IMR-90 (cell line): ENCODE results near the gene JADE3. TPM values are rescaled to one million over a fixed set of nuclear protein-coding genes. Genes with fewer than 3 reads are reported as not detected.

ENCODE experiments used
- ATAC-seq: fragments of 200-7000 bp; cut with Tn5 transposase; 2 replicates; pipeline ENCODE4 v1.9.1; 2020; ENCODE audit warnings: low read depth, mild to moderate bottlenecking, moderate library complexity
- BruUV-seq: library from RNA; stranded (reverse); fragments of 400-500 nt; replicated peaks from 2 replicates; lab custom pipeline; 2021; lab: Mats Ljungman, UMichigan
- CTCF ChIA-PET: fragments of 300-600 bp; formaldehyde crosslinking; extraction: SDS; loops from one replicate; lab custom pipeline; 2021; ENCODE audit warnings: antibody characterized with exemption; lab: Yijun Ruan, JAX
- POLR2A ChIA-PET: fragments of 300-600 bp; sonication (Branson Sonifier 250); formaldehyde crosslinking; loops from one replicate; lab custom pipeline; 2022; ENCODE audit warnings: antibody characterized with exemption; ENCODE audit not compliant: unreplicated experiment; lab: Charles Lee
- DNase-seq: peaks from one replicate; pipeline ENCODE4 v3.0.0; 2013
- H2AFZ ChIP-seq: replicated peaks from 2 replicates; pipeline ENCODE3; 2013; ENCODE audit warnings: low read length, mild to moderate bottlenecking; ENCODE audit not compliant: poor library complexity
- H2AK5ac ChIP-seq: 2 replicates; pipeline ENCODE4 v1.6.1; 2013; ENCODE audit warnings: low read depth, low read length, inconsistent platforms
- H2AK9ac ChIP-seq: replicated peaks from 2 replicates; pipeline ENCODE3; 2013; ENCODE audit warnings: mild to moderate bottlenecking, low read depth, low read length, moderate library complexity; ENCODE audit not compliant: poor library complexity
- H2BK120ac ChIP-seq: 2 replicates; pipeline ENCODE4 v1.6.1; 2013; ENCODE audit warnings: low read depth, low read length, inconsistent platforms
- H2BK15ac ChIP-seq: 3 replicates; pipeline ENCODE4 v1.6.1; 2013; ENCODE audit warnings: low read depth, low read length, inconsistent platforms
- H2BK20ac ChIP-seq: 2 replicates; pipeline ENCODE4 v1.6.1; 2013; ENCODE audit warnings: low read depth, mild to moderate bottlenecking, inconsistent platforms, low read length, moderate library complexity
- H2BK5ac ChIP-seq: 2 replicates; pipeline ENCODE4 v1.6.1; 2013; ENCODE audit warnings: mild to moderate bottlenecking, low read depth, low read length, inconsistent platforms; ENCODE audit not compliant: poor library complexity, severe bottlenecking
- H3K14ac ChIP-seq: replicated peaks from 2 replicates; pipeline ENCODE4 v1.6.1; 2013; ENCODE audit warnings: low read depth, low read length, inconsistent platforms
- H3K18ac ChIP-seq: 2 replicates; pipeline ENCODE4 v1.6.1; 2013; ENCODE audit warnings: low read depth, low read length, control low read depth
- H3K23ac ChIP-seq: 2 replicates; pipeline ENCODE4 v1.6.1; 2013; ENCODE audit warnings: low read depth, low read length, inconsistent platforms
- H3K27ac ChIP-seq: 2 replicates; pipeline ENCODE4 v1.5.1; 2013; ENCODE audit warnings: mild to moderate bottlenecking, control low read depth, low read length; ENCODE audit not compliant: insufficient read depth
- H3K27me3 ChIP-seq: 2 replicates; pipeline ENCODE4 v1.6.1; 2013; ENCODE audit warnings: low read length; ENCODE audit not compliant: control insufficient read depth, insufficient read depth
- H3K36me3 ChIP-seq: 2 replicates; pipeline ENCODE4 v1.6.1; 2013; ENCODE audit warnings: low read length, mixed read lengths; ENCODE audit not compliant: control insufficient read depth, insufficient read depth
- H3K4ac ChIP-seq: 2 replicates; pipeline ENCODE4 v1.6.1; 2013; ENCODE audit warnings: low read depth, low read length, inconsistent platforms
- H3K4me1 ChIP-seq: 2 replicates; pipeline ENCODE4 v1.6.1; 2013; ENCODE audit warnings: low read length, mixed read lengths; ENCODE audit not compliant: control insufficient read depth, insufficient read depth
- H3K4me2 ChIP-seq: 2 replicates; pipeline ENCODE4 v1.6.1; 2013; ENCODE audit warnings: low read depth, mild to moderate bottlenecking, control low read depth, low read length, moderate library complexity
- H3K4me3 ChIP-seq: 2 replicates; pipeline ENCODE4 v1.5.1; 2013; ENCODE audit warnings: low read depth, mild to moderate bottlenecking, control low read depth, low read length, moderate library complexity; ENCODE audit not compliant: insufficient read depth
- H3K56ac ChIP-seq: 2 replicates; pipeline ENCODE4 v1.6.1; 2013; ENCODE audit warnings: low read length, inconsistent platforms; ENCODE audit not compliant: insufficient read depth; ENCODE audit errors: extremely low read depth
- H3K79me1 ChIP-seq, 2 experiments: 2 replicates each; pipeline ENCODE4 v1.6.1; 2013; ENCODE audit warnings: low read length in 2 of 2, inconsistent platforms in 1 of 2, low read depth in 1 of 2
- H3K9ac ChIP-seq: 2 replicates; pipeline ENCODE4 v1.6.1; 2013; ENCODE audit warnings: low read depth, low read length, control low read depth
- H3K9me1 ChIP-seq: 2 replicates; pipeline ENCODE4 v1.6.1; 2013; ENCODE audit warnings: low read length, inconsistent platforms; ENCODE audit not compliant: insufficient read depth
- H3K9me3 ChIP-seq: 2 replicates; pipeline ENCODE4 v1.6.1; 2013; ENCODE audit warnings: low read length; ENCODE audit not compliant: control insufficient read depth, insufficient read depth
- H4K20me1 ChIP-seq: 2 replicates; pipeline ENCODE4 v1.6.1; 2013; ENCODE audit warnings: low read length, inconsistent platforms; ENCODE audit not compliant: insufficient read depth
- H4K5ac ChIP-seq: 2 replicates; pipeline ENCODE4 v1.6.1; 2013; ENCODE audit warnings: mild to moderate bottlenecking, low read depth, low read length, control low read depth
- H4K8ac ChIP-seq, 2 experiments: 2 replicates each; pipeline ENCODE4 v1.6.1; 2013; ENCODE audit warnings: low read depth in 2 of 2, low read length in 2 of 2, control low read depth in 1 of 2, inconsistent platforms in 1 of 2
- H4K91ac ChIP-seq: 2 replicates; pipeline ENCODE4 v1.6.1; 2013; ENCODE audit warnings: low read depth, low read length, inconsistent platforms; ENCODE audit not compliant: insufficient read depth
- ELK1 ChIP-seq: fragments of 150-350 bp; IDR thresholded peaks from 2 replicates; pipeline ENCODE4 v1.6.1; 2016; ENCODE audit warnings: low read depth, mild to moderate bottlenecking, low read length, moderate library complexity, borderline replicate concordance
- NFE2L2 ChIP-seq: fragments of 150-350 bp; IDR thresholded peaks from 2 replicates; pipeline ENCODE4 v1.6.1; 2016; ENCODE audit warnings: low read depth, mild to moderate bottlenecking, low read length
- RAD21 ChIP-seq: IDR thresholded peaks from 2 replicates; pipeline ENCODE4 v1.6.1; 2012; ENCODE audit warnings: low read length, improper control_type of control experiment
- WGBS, 2 experiments: methylation state at CpG; one replicate each; pipeline versions ENCODE4 v1.1.5 to v1.1.7; 2013; ENCODE audit warnings: missing lambda C conversion rate in 2 of 2; ENCODE audit not compliant: insufficient read length in 1 of 2; ENCODE audit errors: extremely low coverage in 2 of 2; 5-methylcytosine and 5-hydroxymethylcytosine counted together
- dilution Hi-C: fragments of 300-500 bp; cut with HindIII; formaldehyde crosslinking; loops from one replicate; pipeline ENCODE4 v1.14.3; 2018; ENCODE audit warnings: low sequenced_read_pairs; ENCODE audit not compliant: unreplicated experiment
- in situ Hi-C: fragments of 300-500 bp; cut with MboI; formaldehyde crosslinking; loops from 3 replicates; pipeline ENCODE4 v1.14.3; 2019; ENCODE audit warnings: low sequenced_read_pairs, inconsistent platforms, mixed read lengths
- intact Hi-C: fragments of 100-400 bp; cut with micrococcal nuclease; formaldehyde crosslinking; loops from 2 replicates; pipeline ENCODE4 v1.10.0; 2022
- polyA plus RNA-seq, 3 experiments: library from polyadenylated mRNA; depleted of rRNA; stranded (reverse); fragments of >200 nt; gene quantifications; 2 replicates each; pipeline ENCODE4 v1.2.3, GENCODE V29; 2012; ENCODE audit warnings: low replicate concordance in 1 of 3
- total RNA-seq: library from RNA; depleted of rRNA; stranded (reverse); fragments of >200 nt; gene quantifications from 2 replicates; pipeline ENCODE4 v1.2.3, GENCODE V29; 2012

JADE3 gene
- total and polyA plus RNA-seq, 2 of the 4 experiments (the other 2 are of a cell fraction), result 2.1 to 4.7 TPM

- Histone ChIP-seq H4K8ac (no peak overlapping the region), H2BK15ac (no peak overlapping the region), H2AK5ac (no peak overlapping the region), H2BK20ac (no peak overlapping the region), H3K79me1 (no peaks in the 10 kb centered on the region), H4K5ac (no peak overlapping the region), H3K4me3 (no peak overlapping the region), H3K4me2 (no peak overlapping the region), H3K9ac (no peak overlapping the region), H3K14ac (no peak overlapping the region), H2AFZ (no peak overlapping the region), H3K36me3 (peaks cover 3% of the 10 kb centered on the region; the same call in 1 of the 2 replicates), H3K9me1 (peaks cover 4% of the 10 kb centered on the region; the same call in 1 of the 2 replicates), H3K18ac (no peak overlapping the region), H2AK9ac (no peak overlapping the region), H3K27ac (no peak overlapping the region), H3K56ac (no peak overlapping the region), H2BK120ac (no peak overlapping the region), H3K4me1 (no peaks in the 10 kb centered on the region), H3K27me3 (peaks cover 21% of the 10 kb centered on the region), H3K4ac (no peak overlapping the region), H2BK5ac (no peak overlapping the region), H3K9me3 (no peaks in the 10 kb centered on the region), H4K91ac (no peak overlapping the region), H4K20me1 (no peaks in the 10 kb centered on the region), H3K23ac (no peak overlapping the region)
- intact Hi-C loops, result no loop called here
- no TSS peak for BruUV-seq
- dilution Hi-C loops, result no loop called here
- CTCF ChIA-PET, result no interaction called here
- no peak for DNase-seq
- in situ Hi-C loops, result no loop called here
- POLR2A ChIA-PET, result no interaction called here
- TF ChIP-seq ELK1 (no peak), RAD21 (no peak), NFE2L2 (no peak)
- no peak for ATAC-seq
- WGBS, 2 experiments, result no CpG with 5 or more reads among the region's 1 CpG
These were observed 147.1 kb downstream of the JADE3 start for GRCh38 chrX:47059142-47059874.
